HG02938 (cell line): ENCODE results near the gene CD8B.

Experiments
- ATAC-seq: cut with Tn5 transposase; IDR thresholded peaks from one replicate; pipeline ENCODE4 v1.9.1; 2021; ENCODE audit warnings: mild to moderate bottlenecking, moderate library complexity; ENCODE audit not compliant: unreplicated experiment

CD8B gene

DNA sequence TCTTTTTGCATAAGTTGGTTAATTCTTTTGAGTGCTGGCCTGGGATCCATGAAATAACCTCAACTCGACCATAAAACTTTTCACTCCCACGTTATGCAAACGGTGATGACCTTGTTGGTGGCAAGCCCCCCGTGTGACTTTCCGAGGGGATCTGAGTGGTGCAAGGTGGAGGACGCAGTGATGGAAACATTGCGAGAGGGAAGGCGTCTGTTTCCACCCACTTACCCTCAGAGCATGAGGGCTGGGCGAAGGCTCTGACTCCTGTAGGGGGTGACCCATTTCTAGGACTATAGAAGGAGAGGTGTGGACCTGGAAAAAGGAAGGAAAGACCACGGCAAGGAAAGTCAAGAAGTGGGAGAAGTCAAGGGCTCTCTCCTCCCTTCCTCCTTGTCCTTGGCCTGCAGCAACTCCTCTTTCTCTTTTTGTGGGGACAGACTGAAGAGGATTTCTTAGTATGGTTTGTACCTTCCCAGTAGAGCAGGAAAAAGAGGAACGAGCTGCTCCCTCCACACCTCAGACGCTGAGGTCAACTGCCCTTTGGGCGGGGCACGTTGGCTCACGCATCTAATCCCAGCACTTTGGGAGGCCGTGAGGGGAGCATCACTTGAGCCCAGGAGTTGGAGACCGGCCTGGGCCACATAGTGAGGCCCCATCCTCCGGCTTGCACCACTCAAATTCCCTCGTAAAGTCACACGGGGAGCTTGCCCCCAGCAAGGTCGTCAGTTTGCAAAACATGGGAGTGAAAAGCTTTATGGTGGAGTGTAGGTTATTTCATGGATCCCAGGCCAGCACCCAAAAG is 55.4 kb downstream of the CD8B start:
- no peak for ATAC-seq

DNA sequence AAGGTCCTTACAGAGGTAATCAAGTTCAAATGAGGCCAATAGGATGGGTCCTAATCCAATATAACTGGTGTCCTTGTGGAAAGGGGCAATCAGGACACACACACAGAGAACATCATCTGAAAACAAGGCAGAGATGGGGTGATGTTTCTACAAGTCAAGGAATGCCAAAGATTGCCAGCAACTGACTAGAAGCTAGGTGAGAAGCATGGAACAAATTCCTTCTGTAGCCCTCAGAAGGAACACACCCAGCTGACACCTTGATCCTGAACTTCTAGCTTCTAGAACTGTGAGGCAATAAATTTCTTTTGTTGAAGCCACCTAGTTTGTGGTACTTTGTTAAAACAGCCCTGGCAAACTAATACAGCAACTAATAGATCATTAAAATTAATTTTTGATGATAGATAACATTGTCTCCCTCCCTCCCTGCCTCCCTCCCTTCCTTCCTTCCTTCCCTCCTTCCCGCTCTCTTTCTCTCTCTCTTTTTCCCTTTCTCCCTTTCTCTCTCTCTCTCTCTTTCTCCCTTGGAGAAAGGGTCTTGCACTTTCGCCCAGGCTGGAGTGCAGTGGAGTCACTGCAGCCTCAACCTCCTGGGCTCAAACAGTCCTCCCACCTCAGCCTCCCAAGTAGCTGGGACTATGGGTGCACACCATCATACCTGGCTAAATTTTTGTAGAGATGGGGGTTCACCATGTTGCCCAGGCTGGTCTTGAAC is 60.7 kb downstream of the CD8B start:
- ATAC-seq: no peak

DNA sequence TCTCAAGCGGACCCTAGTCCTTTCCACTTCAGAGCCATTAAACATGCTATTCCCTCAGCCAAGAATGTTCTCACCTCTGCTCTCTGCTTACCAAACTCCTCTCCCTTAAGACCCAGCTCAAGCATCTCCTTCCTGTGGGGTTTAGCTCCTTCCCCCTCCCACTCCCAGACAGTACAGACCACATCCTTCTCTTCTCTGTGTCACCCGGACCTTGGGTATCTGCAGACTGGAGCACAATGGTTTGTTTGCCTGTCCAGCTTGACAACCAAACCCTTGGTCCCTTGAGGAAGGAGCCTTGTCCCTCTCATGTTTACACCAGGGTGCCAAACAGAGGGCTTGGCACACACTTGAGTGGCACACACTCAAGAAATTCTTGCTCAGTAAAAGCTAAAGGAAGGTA is 66.8 kb downstream of the CD8B start:
- no peak for ATAC-seq

DNA sequence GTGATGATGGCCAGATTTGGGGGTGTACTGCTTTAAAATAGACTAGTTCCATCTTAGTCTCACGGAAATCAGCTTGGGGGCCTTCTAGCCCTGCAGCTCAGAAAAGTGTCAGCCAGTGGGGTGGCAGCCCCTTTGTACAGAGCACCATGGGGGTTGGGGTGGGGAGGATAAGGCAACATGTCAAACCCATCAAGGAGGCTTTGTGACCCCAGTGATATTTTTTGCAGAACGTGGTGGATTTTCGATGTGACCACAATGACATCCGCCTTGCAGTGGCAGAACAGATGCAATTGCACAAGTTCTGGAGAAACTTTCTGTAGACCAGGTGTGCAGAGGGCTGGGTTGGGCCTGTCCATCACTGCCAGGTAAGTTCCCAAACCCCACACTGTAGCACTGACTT is 67.9 kb downstream of the CD8B start:
- no peak for ATAC-seq

DNA sequence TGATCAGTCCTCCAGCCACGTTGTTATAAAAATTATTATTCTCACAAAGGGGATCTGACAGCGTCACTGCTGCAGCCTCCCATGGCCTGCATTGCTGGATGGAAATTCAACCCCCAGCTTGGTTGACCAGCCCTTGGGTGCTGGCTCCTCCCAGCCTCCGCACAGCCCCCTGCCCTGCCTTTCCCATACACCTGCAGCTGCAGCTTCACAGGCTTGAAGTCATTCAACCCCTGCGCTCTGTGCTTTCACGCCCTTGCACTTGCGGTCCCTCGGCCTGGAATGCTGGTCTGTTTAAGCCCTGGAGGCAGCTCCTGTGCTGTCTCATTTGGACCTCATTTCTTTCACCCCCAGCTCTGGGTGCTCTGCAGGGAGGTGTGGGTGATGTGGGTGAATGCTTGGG is 70.1 kb downstream of the CD8B start:
- ATAC-seq: no peak

DNA sequence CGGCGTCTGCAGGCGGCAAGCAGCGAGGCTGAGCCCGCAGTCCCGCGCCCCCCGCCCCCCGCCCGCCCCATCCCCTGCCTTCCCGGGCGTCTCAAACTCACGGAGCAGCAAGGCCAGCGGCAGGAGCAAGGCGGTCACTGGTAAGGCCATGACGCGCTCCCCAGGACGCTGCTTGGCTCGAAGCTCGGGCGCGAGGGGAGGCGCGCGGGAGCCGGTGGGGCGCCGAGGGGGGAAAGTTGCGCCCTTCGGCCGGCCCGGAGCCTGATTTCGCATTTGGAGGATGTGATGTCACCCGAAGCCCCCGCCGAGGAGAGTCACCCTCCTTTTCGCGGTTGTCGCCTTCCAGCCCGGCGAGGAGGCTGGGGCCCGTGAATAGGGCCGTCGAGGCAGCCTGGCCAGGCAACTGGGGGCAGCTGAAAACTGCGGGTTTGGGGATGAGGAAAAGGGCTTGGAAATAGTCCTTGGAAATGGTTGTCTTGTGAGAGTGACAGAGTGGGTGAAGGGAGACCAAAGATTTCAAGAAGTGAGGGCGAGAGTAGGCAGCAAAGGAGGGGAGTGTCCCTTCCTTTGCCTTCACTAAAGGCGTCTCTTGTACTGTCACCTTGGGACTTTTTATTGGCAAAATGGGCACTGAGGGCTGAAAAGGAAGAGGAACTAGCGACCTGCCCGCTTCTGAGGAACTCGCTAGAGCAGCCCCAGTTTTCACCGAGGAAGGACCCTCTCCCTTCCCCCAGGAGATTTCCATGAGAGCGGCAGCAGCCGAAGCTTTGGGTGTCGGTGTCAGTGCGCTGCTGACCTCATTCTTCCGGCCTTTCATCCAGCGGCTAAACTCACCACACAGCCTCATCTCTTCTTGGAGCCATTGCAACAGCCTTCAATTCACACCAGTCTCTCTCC is 70.8 kb downstream of the CD8B start, which contains the start of gene CD8A:
TSS of gene CD8A (minus strand) at position 238 of the 897 bp plus-strand sequence. CDS start at position 150, 88 bp downstream.
- ATAC-seq: no peak

DNA sequence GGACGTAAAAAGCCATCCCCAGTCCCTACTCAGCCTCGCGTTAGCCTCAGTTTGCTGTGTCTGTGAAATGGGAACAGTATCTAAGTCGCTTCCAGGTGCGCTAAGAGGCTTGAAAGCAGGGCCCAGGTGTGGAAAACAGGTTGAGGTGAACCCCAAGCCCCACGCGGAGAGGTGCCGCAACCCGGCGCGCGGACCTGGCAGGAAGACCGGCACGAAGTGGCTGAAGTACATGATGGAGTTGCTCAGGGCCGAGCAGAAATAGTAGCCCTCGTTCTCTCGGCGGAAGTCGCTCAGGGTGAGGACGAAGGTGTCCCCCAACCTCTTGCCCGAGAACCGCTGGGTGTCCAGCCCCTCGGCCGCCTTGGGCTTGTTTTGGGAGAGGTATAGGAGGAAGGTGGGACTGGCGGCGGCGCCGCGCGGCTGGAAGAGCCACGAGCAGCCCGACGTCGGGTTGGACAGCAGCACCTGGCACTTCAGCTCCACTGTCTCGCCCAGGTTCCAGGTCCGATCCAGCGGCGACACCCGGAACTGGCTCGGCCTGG is 71.5 kb downstream of the CD8B start:
- ATAC-seq: no peak

DNA sequence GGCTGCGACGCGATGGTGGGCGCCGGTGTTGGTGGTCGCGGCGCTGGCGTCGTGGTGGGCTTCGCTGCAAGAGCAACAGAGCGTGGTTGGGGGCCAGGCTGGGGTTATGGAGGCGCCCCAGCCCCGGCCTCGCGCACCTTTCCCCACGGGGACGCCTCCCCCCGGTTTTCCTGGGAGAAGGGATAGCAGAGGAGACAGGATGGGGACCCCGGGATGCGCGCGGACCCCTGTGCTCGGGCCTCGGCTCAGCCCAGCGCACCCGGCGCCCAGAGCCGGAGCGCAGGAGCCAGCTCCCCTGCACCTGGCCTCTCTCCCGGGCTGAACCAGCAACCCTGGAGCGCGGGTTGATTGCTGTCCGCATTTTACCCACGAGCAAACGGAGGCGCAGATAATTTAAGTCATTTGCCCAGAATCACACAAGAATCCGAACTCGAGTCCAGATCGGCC is 72.0 kb downstream of the CD8B start:
- no peak for ATAC-seq

DNA sequence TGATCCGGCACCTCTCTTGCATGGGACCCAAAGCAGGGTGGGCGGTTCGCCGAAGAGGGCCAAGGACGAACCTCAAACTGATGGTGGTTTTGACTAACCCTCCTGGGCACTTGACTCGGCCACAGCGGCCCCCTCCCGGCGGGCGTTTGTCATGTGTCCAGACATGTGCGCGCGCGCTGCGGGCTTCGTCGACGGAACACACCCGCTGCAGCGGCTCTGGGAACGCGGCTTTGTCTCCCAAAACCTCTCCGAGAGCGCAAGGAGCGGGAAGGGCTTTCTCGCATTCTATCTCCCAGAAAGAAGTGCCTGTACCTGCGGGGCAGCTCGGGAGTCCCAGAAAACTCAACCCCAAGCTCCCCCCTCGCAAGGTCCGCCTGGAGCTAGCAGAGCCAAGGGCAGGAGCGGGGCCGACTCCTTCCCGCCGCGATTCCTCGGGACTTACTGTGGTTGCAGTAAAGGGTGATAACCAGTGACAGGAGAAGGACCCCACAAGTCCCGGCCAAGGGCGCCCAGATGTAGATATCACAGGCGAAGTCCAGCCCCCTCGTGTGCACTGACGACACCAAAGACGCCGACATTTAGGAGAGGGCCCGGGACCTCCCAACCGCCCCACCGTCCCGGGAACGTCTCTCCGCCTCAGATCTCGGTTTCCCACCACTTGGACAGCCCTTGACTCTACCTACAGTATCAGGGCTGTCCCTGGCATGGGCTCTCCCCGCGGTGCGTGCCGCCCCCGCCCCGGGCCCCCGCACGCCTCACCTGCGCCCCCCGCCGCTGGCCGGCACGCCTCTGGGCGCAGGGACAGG is 72.6 kb downstream of the CD8B start:
- no peak for ATAC-seq

DNA sequence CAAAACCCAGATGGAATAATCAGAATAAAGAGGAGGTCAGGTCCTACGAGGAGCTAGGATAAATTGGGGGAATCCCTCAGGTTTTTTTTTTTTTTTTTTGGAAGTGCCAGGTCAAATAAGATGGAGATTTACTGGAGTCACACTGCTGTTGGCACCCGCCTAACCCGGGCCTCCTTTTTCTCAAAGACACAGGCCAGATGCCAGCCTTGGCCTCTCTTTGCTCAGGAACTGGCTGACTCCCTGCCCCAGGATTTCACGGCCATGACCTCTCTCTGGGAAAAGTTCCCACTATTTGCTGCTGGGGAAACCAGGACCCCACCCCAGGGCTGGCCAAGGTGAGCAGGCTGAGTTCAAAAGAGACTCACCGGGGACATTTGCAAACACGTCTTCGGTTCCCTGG is 73.5 kb downstream of the CD8B start:
- ATAC-seq: no peak

DNA sequence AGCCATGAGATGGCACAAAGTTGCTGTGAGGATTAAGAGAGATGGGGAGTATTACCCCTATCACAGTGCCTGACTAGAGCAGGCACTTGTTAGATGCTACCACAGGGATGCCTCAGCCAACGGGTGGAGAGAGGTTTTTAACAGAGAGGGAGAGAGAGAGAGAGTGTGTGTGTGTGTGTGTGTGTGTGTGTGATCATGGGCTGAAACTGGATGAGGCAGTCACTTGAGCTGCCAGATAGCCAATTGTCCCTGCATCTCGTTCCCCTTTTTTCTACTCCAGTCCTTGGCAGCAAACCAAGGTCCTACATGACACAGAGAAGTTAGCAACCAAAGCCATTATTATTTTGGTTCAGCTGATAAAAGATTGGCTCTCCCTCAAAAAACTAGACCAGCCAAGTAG is 74.0 kb downstream of the CD8B start:
- ATAC-seq: no peak

DNA sequence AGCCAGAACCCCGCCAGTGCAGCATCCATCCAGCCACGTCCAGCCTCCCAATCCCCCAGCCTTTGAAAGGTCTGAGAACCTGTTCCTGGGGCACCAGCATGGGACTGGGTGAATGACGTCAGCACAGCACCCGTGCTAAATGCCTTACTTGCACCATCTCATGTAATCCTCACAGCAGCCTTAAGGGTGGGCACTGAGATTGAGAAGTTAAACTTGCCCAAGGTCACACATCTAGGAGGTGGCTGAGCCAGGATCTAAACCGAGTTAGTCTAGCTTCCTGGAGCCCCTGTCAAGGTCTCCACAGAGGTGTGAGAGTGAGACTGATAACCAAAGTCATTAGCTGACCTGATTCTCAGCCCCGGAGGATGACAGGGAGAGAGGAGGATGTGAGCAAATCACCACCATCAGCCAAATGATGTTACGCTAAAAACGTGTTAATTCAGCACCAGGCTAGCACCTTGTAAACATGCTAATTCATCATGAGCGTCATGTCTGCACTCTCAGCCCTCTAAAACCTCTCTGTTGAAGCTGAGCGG is 75.6 kb downstream of the CD8B start:
- no peak for ATAC-seq

DNA sequence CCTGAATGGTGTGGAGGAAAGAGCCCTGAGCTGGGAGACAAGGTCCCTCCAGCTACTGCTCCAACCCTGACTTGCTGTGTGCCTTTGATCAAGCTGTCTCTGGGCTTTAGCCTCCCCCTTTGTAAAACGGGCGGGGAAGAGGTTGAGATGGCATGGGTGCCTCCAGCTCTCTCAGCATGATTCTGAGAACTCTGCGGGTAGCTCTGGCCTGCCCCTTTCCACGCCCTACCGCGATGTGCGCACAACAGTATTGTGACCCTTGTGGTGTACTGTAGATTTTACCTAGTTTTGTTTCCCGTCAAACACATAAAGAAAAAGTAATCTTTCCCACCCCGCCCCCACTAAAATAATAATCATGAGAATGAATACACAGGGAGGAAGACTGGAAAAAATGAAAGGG is 76.2 kb downstream of the CD8B start:
- no peak for ATAC-seq

DNA sequence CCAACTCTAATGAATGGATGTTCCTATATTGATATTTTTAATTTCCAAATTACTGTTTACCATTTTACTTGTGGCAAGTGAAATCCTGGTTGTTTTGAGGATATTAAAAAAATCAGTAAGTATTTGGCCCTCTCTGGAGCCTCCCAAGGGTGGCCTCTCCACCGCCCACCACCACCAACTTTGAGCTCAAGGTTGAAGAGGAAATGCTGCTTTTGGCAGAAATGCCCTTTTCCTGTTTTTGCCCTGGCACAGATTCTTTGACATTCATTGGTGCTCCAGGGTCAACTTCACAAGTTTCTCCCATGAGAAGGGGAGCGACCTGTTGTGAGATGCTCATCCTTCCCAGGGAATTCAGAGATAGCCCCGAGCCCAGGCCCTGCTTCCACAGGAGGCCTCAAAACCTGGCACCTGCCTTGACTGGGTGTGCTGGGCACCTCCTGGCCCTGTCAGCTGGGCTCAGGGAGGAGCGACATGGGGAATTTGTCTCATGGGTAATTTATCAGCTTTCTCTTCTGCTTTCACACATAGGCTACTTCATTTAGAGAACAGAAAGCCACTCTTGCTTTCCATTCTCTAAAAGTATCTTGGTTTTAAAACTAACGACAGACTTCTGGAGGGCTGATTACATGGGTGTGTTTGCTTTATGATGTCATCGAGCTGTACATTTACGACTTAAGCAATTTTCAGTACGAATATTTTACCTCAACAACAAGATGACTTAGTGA is 77.9 kb downstream of the CD8B start:
- peak; percentile 94 for ATAC-seq

DNA sequence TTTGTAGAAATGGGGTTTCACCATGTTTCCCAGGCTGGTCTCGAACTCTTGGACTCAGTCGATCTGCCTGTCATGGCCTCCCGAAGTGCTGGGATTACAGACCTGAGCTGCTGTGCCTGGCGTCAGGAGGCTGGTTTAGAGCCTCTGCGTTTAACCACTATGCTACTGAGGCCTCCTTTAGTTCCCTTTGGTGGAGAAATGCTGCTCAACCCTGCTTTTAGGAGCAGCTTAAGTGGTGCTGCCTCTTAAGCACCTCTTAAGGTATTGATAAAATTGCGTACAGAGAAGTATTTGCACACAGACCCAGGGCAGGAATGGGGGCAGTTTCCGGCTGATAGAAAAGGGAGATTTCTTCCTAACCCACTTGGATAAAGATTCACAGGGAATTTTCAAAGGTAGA is 78.9 kb downstream of the CD8B start:
- ATAC-seq: no peak

DNA sequence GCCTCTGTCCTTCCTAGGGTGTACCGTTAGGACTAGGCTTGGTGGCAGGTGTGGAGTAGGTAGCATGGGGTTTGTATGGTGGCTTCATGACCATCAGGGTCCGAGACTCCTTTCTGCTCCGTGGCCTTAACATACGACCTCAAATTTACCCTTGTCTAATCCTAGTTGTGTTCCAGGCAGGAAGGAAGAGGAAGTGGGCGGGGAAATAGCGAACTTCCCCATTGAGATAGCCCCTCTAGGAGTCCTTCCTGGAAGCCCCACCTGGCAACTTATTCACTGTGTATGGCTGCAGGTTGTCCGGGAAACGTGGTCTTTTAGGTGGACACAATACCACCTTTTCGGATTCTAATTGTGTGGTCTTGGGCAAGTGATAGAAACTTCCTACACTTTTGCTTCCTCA is 80.3 kb downstream of the CD8B start:
- no peak for ATAC-seq

DNA sequence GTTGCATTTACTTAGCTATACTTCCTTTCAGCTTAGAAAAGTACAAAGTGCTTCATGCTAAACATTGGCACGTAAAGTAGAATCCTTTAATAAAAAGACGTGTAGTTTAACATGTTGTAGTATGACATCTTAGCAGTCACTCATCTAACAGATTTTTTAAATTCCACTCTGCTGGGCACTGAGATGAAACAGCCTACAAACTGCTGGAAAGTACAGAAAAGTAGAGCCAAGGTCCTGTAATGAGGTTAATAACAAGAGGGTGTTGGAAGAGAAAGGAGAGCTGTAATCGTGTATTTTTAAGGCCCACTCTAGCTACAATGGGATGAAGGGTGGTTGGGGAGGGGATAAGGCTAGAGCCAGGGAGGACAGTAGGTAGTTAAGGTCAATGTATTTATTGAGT is 81.7 kb downstream of the CD8B start:
- ATAC-seq: no peak

DNA sequence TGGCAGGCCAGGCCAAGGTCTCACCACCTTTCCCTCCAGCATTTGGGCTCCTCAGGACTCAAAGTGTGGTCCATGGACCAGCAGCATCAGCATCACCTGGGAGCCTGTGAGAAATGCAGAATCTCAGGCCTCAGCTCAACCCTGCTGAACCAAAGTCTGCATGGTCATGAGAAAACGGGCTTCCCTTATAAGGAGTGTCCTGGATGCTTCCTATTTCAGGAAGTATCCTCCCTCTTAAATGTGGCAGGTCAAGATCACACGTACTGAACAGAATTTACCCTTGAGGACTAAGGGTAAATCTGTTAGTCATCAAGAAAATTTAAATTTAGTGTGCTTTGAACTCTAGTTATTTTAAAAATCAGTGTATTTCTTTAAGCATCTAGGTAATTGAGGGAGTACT is 82.7 kb downstream of the CD8B start:
- no peak for ATAC-seq

DNA sequence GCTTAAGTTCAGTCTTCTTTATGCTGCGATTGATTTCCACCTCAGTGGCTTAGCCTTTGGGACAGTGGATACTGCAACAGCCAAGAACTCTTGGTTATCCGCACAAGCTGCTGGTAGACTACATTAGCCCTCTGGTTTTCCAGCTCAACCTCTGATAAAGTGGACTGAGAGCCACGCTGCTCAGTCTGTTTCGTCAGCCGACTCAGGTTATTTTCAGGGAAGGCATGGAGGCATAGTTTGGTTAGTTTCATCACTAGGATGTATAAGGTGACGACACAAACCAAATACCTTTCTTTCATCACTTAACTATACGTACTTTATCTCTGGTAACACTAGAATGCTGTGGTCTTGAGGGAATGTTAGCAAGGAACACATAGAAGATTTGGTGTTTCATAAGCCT is 85.2 kb downstream of the CD8B start:
- no peak for ATAC-seq
